Mucosa of rectum (tissue), 2 donors: Measurements from ENCODE around the gene C17orf78.
"Not testable (repeated sequence)": the region's sequence is repeated elsewhere in the genome, so short reads cannot be mapped to it uniquely, and the experiment has no call there.

Experiments
- H3K27ac ChIP-seq, 2 donors: one replicate each; pipeline ENCODE4 v1.7.0; 2013; ENCODE audit warnings: inconsistent platforms in 2 of 2, low read depth in 2 of 2, low read length in 2 of 2
- H3K27me3 ChIP-seq, 2 donors: one replicate each; pipeline ENCODE4 v1.7.0; 2013; ENCODE audit warnings: low read length in 2 of 2; ENCODE audit not compliant: control insufficient read depth in 2 of 2, insufficient read depth in 2 of 2
- H3K36me3 ChIP-seq, 2 donors: one replicate each; pipeline ENCODE4 v1.7.0; 2013; ENCODE audit warnings: low read length in 2 of 2; ENCODE audit not compliant: control insufficient read depth in 2 of 2, insufficient read depth in 2 of 2
- H3K4me1 ChIP-seq, 2 donors: one replicate each; pipeline ENCODE4 v1.7.0; 2013; ENCODE audit warnings: low read length in 2 of 2, mild to moderate bottlenecking in 1 of 2; ENCODE audit not compliant: control insufficient read depth in 2 of 2, insufficient read depth in 2 of 2
- H3K4me3 ChIP-seq, 2 donors: one replicate each; pipeline ENCODE4 v1.7.0; 2013; ENCODE audit warnings: low read length in 2 of 2
- H3K9ac ChIP-seq, 2 donors: one replicate each; pipeline ENCODE4 v1.7.0; 2013; ENCODE audit warnings: low read length in 2 of 2, low read depth in 1 of 2, mild to moderate bottlenecking in 1 of 2
- H3K9me3 ChIP-seq, 2 donors: one replicate each; pipeline ENCODE4 v1.7.0; 2013; ENCODE audit warnings: low read length in 2 of 2; ENCODE audit not compliant: control insufficient read depth in 2 of 2
- donor health status: healthy.
- donor health status: Normal muscosa, but diverticular disease.

Gene C17orf78

GRCh38 chr17:37375706-37376105 lies at the start of gene C17orf78:
Gene C17orf78 (plus strand): TSS chr17:37375985. CDS start chr17:37376093, 108 bp downstream.
- no peak within 1 kb of the TSS for H3K27ac ChIP-seq
- no peak within 1 kb of the TSS for H3K9ac ChIP-seq
- no peaks in the 10 kb centered on the region for H3K36me3 ChIP-seq
- no peaks in the 10 kb centered on the region for H3K27me3 ChIP-seq
- peaks cover 0 to 3% of the 10 kb centered on the region in 2 donors for H3K4me1 ChIP-seq
- H3K4me3 ChIP-seq = no peak within 1 kb of the TSS
- no peaks in the 10 kb centered on the region for H3K9me3 ChIP-seq

GRCh38 chr17:37327341-37328090 lies 48.3 kb upstream of the C17orf78 start:
- no peaks in the 10 kb centered on the region for H3K27me3 ChIP-seq
- no peak overlapping the region for H3K4me3 ChIP-seq
- no peak overlapping the region for H3K27ac ChIP-seq
- no peaks in the 10 kb centered on the region for H3K9me3 ChIP-seq
- H3K4me1 ChIP-seq = no peaks in the 10 kb centered on the region
- no peak overlapping the region for H3K9ac ChIP-seq
- peaks cover 0 to 16% of the 10 kb centered on the region in 2 donors for H3K36me3 ChIP-seq

- Histone ChIP-seq H3K4me1 (no peaks in the 10 kb centered on the region), H3K36me3 (no peaks in the 10 kb centered on the region), H3K27me3 (no peaks in the 10 kb centered on the region)
Measured at GRCh38 chr17:37338847-37339246, 36.9 kb upstream of the C17orf78 start.

GRCh38 chr17:37339321-37339720 lies 36.5 kb upstream of the C17orf78 start:
- H3K27me3 ChIP-seq = no peaks in the 10 kb centered on the region
- H3K4me3 ChIP-seq = no peak overlapping the region

More at GRCh38 chr17:37338847-37339246, 36.9 kb upstream of the C17orf78 start:
- Histone ChIP-seq H3K9me3 (no peaks in the 10 kb centered on the region), H3K27ac (no peak overlapping the region), H3K9ac (no peak overlapping the region), H3K4me3 (no peak overlapping the region)

GRCh38 chr17:37340804-37341203 lies 35.0 kb upstream of the C17orf78 start:
- no peak overlapping the region for H3K4me3 ChIP-seq

More at GRCh38 chr17:37339321-37339720, 36.5 kb upstream of the C17orf78 start:
- no peak overlapping the region for H3K9ac ChIP-seq
- H3K4me1 ChIP-seq = no peaks in the 10 kb centered on the region
- H3K27ac ChIP-seq = no peak overlapping the region
- H3K9me3 ChIP-seq = no peaks in the 10 kb centered on the region
- H3K36me3 ChIP-seq = no peaks in the 10 kb centered on the region

GRCh38 chr17:37342589-37342988 lies 33.2 kb upstream of the C17orf78 start:
- no peaks in the 10 kb centered on the region for H3K9me3 ChIP-seq
- H3K4me3 ChIP-seq = no peak overlapping the region
- no peaks in the 10 kb centered on the region for H3K4me1 ChIP-seq
- H3K27ac ChIP-seq = no peak overlapping the region
- H3K36me3 ChIP-seq = no peaks in the 10 kb centered on the region
- no peak overlapping the region for H3K9ac ChIP-seq
- no peaks in the 10 kb centered on the region for H3K27me3 ChIP-seq

More at GRCh38 chr17:37340804-37341203, 35.0 kb upstream of the C17orf78 start:
- Histone ChIP-seq H3K27me3 (no peaks in the 10 kb centered on the region), H3K27ac (no peak overlapping the region), H3K9ac (no peak overlapping the region), H3K4me1 (no peaks in the 10 kb centered on the region), H3K36me3 (no peaks in the 10 kb centered on the region), H3K9me3 (no peaks in the 10 kb centered on the region)

- no peaks in the 10 kb centered on the region for H3K4me1 ChIP-seq
- no peak overlapping the region for H3K4me3 ChIP-seq
- no peaks in the 10 kb centered on the region for H3K36me3 ChIP-seq
- no peak overlapping the region for H3K27ac ChIP-seq
- H3K27me3 ChIP-seq = no peaks in the 10 kb centered on the region
- no peak overlapping the region for H3K9ac ChIP-seq
- H3K9me3 ChIP-seq = no peaks in the 10 kb centered on the region
Measured at GRCh38 chr17:37344519-37344918, 31.3 kb upstream of the C17orf78 start.

- not testable (repeated sequence) for H3K27me3 ChIP-seq, H3K27ac ChIP-seq, H3K4me1 ChIP-seq, H3K9ac ChIP-seq, H3K9me3 ChIP-seq, H3K4me3 ChIP-seq, H3K36me3 ChIP-seq
Measured at GRCh38 chr17:37346863-37347402, 28.9 kb upstream of the C17orf78 start.

GRCh38 chr17:37356796-37357569 lies 18.8 kb upstream of the C17orf78 start:
- not testable (repeated sequence) for H3K36me3 ChIP-seq, H3K9ac ChIP-seq, H3K27me3 ChIP-seq, H3K27ac ChIP-seq, H3K9me3 ChIP-seq, H3K4me3 ChIP-seq
- peaks cover 11 to 17% of the 10 kb centered on the region in 2 donors for H3K4me1 ChIP-seq
